H1 (cell line): ENCODE results near the gene CRIP1. TPM values are rescaled to one million over a fixed set of nuclear protein-coding genes. Genes with fewer than 3 reads are reported as not detected.

ENCODE experiments used
- CTCF ChIA-PET: fragments of 300-600 bp; sonication (Branson Sonifier 250); formaldehyde crosslinking; loops from one replicate; lab custom pipeline; 2021; ENCODE audit not compliant: partially characterized antibody; lab: Charles Lee
- POLR2A ChIA-PET: fragments of 300-600 bp; sonication (Branson Sonifier 250); formaldehyde crosslinking; loops from one replicate; lab custom pipeline; 2021; ENCODE audit warnings: inconsistent platforms; ENCODE audit not compliant: partially characterized antibody; lab: Charles Lee
- DNase-seq, 2 experiments: peaks; one replicate each; pipeline versions ENCODE4 v3.0.0 to v3.0.0-alpha.2; 2010 to 2022; ENCODE audit warnings: low spot score in 2 of 2, low read depth in 1 of 2, mixed read lengths in 1 of 2
- FAIRE-seq: peaks from 2 replicates; lab custom pipeline; 2011; peaks lifted over from hg19 to GRCh38; lab: Jason Lieb, UNC
- H2AFZ ChIP-seq: 2 replicates; pipeline ENCODE4 v1.8.1; 2012; ENCODE audit warnings: low read length, inconsistent platforms
- H2AK5ac ChIP-seq: 2 replicates; pipeline ENCODE4 v1.6.1; 2013; ENCODE audit warnings: low read depth, low read length
- H2BK120ac ChIP-seq: replicated peaks from 2 replicates; pipeline ENCODE3; 2013; ENCODE audit warnings: low read depth, low read length, inconsistent platforms
- H2BK12ac ChIP-seq: 2 replicates; pipeline ENCODE4 v1.6.1; 2013; ENCODE audit warnings: low read depth, low read length
- H2BK15ac ChIP-seq: 2 replicates; pipeline ENCODE4 v1.6.1; 2013; ENCODE audit warnings: low read length
- H2BK20ac ChIP-seq: 2 replicates; pipeline ENCODE4 v1.6.1; 2013; ENCODE audit warnings: low read length
- H2BK5ac ChIP-seq: 2 replicates; pipeline ENCODE4 v1.6.1; 2013; ENCODE audit warnings: low read depth, low read length
- H3K14ac ChIP-seq: 2 replicates; pipeline ENCODE4 v1.6.1; 2013; ENCODE audit warnings: inconsistent platforms; ENCODE audit not compliant: insufficient read length
- H3K18ac ChIP-seq: 2 replicates; pipeline ENCODE4 v1.6.1; 2013; ENCODE audit warnings: low read length; ENCODE audit errors: extremely low read depth
- H3K23ac ChIP-seq: 2 replicates; pipeline ENCODE4 v1.6.1; 2013; ENCODE audit warnings: inconsistent platforms; ENCODE audit not compliant: insufficient read length
- H3K23me2 ChIP-seq: 2 replicates; pipeline ENCODE4 v1.6.1; 2013; ENCODE audit warnings: low read depth, low read length
- H3K27ac ChIP-seq: 2 replicates; pipeline ENCODE4 v1.6.1; 2011; ENCODE audit warnings: low read depth, low read length, inconsistent platforms
- H3K27me3 ChIP-seq, 4 experiments: replicated peaks in 1 of 4; 1 replicate in 1 of 4; 2 replicates in 3 of 4; pipeline versions ENCODE4 v1.6.1 to v1.8.1; 2011 to 2013; ENCODE audit warnings: low read length in 3 of 4, mild to moderate bottlenecking in 3 of 4, inconsistent platforms in 2 of 4, mixed read lengths in 2 of 4, moderate library complexity in 1 of 4; ENCODE audit not compliant: control insufficient read depth in 3 of 4, insufficient read depth in 3 of 4; ENCODE audit errors: extremely low read depth in 1 of 4
- H3K36me3 ChIP-seq, 4 experiments: 2 replicates each; pipeline versions ENCODE4 v1.6.1 to v1.8.1; 2011 to 2013; ENCODE audit warnings: mild to moderate bottlenecking in 4 of 4, low read length in 3 of 4, moderate library complexity in 2 of 4, control low read depth in 1 of 4, inconsistent platforms in 1 of 4; ENCODE audit not compliant: insufficient read depth in 4 of 4, control insufficient read depth in 2 of 4
- H3K4ac ChIP-seq: replicated peaks from 2 replicates; pipeline ENCODE3; 2013; ENCODE audit warnings: low read length, low read depth, mixed read lengths, inconsistent platforms; ENCODE audit not compliant: insufficient read length
- H3K4me1 ChIP-seq, 4 experiments: replicated peaks in 1 of 4; 1 replicate in 1 of 4; 2 replicates in 3 of 4; pipeline versions ENCODE4 v1.6.1 to v1.8.1; 2011 to 2013; ENCODE audit warnings: low read length in 3 of 4, inconsistent platforms in 2 of 4, mixed read lengths in 1 of 4; ENCODE audit not compliant: insufficient read depth in 4 of 4, control insufficient read depth in 3 of 4
- H3K4me2 ChIP-seq, 2 experiments: 2 replicates each; pipeline versions ENCODE4 v1.6.1 to v1.8.1; 2011 to 2013; ENCODE audit warnings: low read depth in 2 of 2, low read length in 2 of 2, control low read depth in 1 of 2, inconsistent platforms in 1 of 2, mild to moderate bottlenecking in 1 of 2; ENCODE audit not compliant: insufficient read depth in 1 of 2
- H3K4me3 ChIP-seq, 4 experiments: fragments of 200-600, 300-600 bp in 1 of 4; sonication (generic), shearing (Covaris generic), sonication (Bioruptor Twin) in 1 of 4; 2 replicates each; pipeline versions ENCODE4 v1.5.1 to v1.8.1; 2011 to 2016; ENCODE audit warnings: low read length in 4 of 4, low read depth in 3 of 4, control low read depth in 2 of 4, inconsistent platforms in 2 of 4, mild to moderate bottlenecking in 2 of 4, mixed read lengths in 1 of 4, moderate library complexity in 1 of 4; ENCODE audit not compliant: insufficient read depth in 2 of 4; ENCODE audit errors: extremely low read depth in 1 of 4
- H3K56ac ChIP-seq: replicated peaks from 2 replicates; pipeline ENCODE3; 2013; ENCODE audit warnings: low read depth, mild to moderate bottlenecking, mixed read lengths, low read length, inconsistent platforms; ENCODE audit not compliant: insufficient read length
- H3K79me1 ChIP-seq: 2 replicates; pipeline ENCODE4 v1.6.1; 2013; ENCODE audit warnings: low read depth, low read length, control low read depth
- H3K79me2 ChIP-seq, 2 experiments: 2 replicates each; pipeline versions ENCODE4 v1.6.1 to v1.8.1; 2012 to 2013; ENCODE audit warnings: low read length in 2 of 2, mild to moderate bottlenecking in 2 of 2, inconsistent platforms in 1 of 2; ENCODE audit not compliant: insufficient read depth in 2 of 2, control insufficient read depth in 1 of 2
- H3K9ac ChIP-seq, 4 experiments: replicated peaks in 1 of 4; 1 replicate in 1 of 4; 2 replicates in 3 of 4; pipeline versions ENCODE4 v1.6.1 to v1.8.1; 2011 to 2013; ENCODE audit warnings: low read depth in 3 of 4, low read length in 3 of 4, control low read depth in 2 of 4, mild to moderate bottlenecking in 2 of 4, moderate library complexity in 2 of 4, inconsistent platforms in 1 of 4; ENCODE audit errors: extremely low read depth in 1 of 4
- H3K9me3 ChIP-seq, 2 experiments: 2 replicates each; pipeline versions ENCODE4 v1.6.1 to v1.8.1; 2012 to 2013; ENCODE audit warnings: mild to moderate bottlenecking in 2 of 2, moderate library complexity in 2 of 2, control low read depth in 1 of 2, inconsistent platforms in 1 of 2, low read depth in 1 of 2, low read length in 1 of 2, mixed read lengths in 1 of 2; ENCODE audit not compliant: insufficient read depth in 2 of 2
- H4K20me1 ChIP-seq, 2 experiments: replicated peaks in 1 of 2; 2 replicates each; pipeline versions ENCODE3 to v1.8.1; 2011 to 2013; ENCODE audit warnings: inconsistent platforms in 2 of 2, low read length in 2 of 2, mild to moderate bottlenecking in 1 of 2; ENCODE audit not compliant: insufficient read depth in 2 of 2, control insufficient read depth in 1 of 2
- H4K5ac ChIP-seq: 2 replicates; pipeline ENCODE4 v1.6.1; 2013; ENCODE audit warnings: low read length, low read depth, mixed read lengths, inconsistent platforms; ENCODE audit not compliant: insufficient read length
- H4K8ac ChIP-seq: 2 replicates; pipeline ENCODE4 v1.8.0; 2013; ENCODE audit warnings: mild to moderate bottlenecking, moderate library complexity, low read length, inconsistent platforms; ENCODE audit not compliant: insufficient read depth; ENCODE audit errors: extremely low read depth
- H4K91ac ChIP-seq: replicated peaks from 2 replicates; pipeline ENCODE3; 2013; ENCODE audit warnings: low read length, mixed read lengths, inconsistent platforms; ENCODE audit not compliant: insufficient read length
- BCL11A ChIP-seq, 2 experiments: IDR thresholded peaks; one replicate each; pipeline ENCODE4 v1.6.1; 2011; ENCODE audit warnings: low read depth in 2 of 2, low read length in 2 of 2, mild to moderate bottlenecking in 2 of 2
- CBX5 ChIP-seq: fragments of 300-800, 300-1000 bp; sonication (generic); IDR thresholded peaks from 2 replicates; pipeline ENCODE4 v1.7.1; 2016; ENCODE audit warnings: antibody characterized with exemption, low read length, low read depth
- CBX8 ChIP-seq: fragments of 300-800, 300-1000 bp; sonication (generic); IDR thresholded peaks from 2 replicates; pipeline ENCODE4 v1.7.1; 2016; ENCODE audit warnings: low read depth, low read length, borderline replicate concordance
- KDM4A ChIP-seq: IDR thresholded peaks from one replicate; pipeline ENCODE4 v1.7.1; 2012; ENCODE audit warnings: low read depth, mild to moderate bottlenecking, moderate library complexity, low read length, inconsistent platforms; ENCODE audit not compliant: severe bottlenecking
- RFX5 ChIP-seq: IDR thresholded peaks from 2 replicates; pipeline ENCODE4 v1.6.1; 2011; ENCODE audit warnings: low read depth, low read length, improper control_type of control experiment, borderline replicate concordance
- SAP30 ChIP-seq: fragments of 300-600 bp; sonication (generic); IDR thresholded peaks from 2 replicates; pipeline ENCODE4 v1.7.1; 2012; ENCODE audit warnings: low read length, moderate library complexity, mild to moderate bottlenecking, inconsistent platforms; ENCODE audit not compliant: insufficient read depth, insufficient replicate concordance
- SIX5 ChIP-seq: IDR thresholded peaks from 2 replicates; pipeline ENCODE4 v1.6.1; 2011; ENCODE audit warnings: mild to moderate bottlenecking, low read depth, low read length
- WGBS, 2 experiments: shearing (Covaris generic) in 1 of 2; methylation state at CpG; one replicate each; pipeline versions ENCODE4 v1.1.6 to v1.1.7; 2013 to 2015; ENCODE audit warnings: low lambda C conversion rate in 2 of 2, mixed read lengths in 2 of 2, inconsistent platforms in 1 of 2, low coverage in 1 of 2, missing lambda C conversion rate in 1 of 2; ENCODE audit not compliant: insufficient replicate concordance in 2 of 2, insufficient coverage in 1 of 2, insufficient read length in 1 of 2; ENCODE audit errors: extremely low coverage in 1 of 2, missing lambda C conversion rate in 1 of 2; 5-methylcytosine and 5-hydroxymethylcytosine counted together
- polyA plus RNA-seq, 7 experiments: library from polyadenylated mRNA; depleted of rRNA in 3 of 7; stranded (reverse) in 5 of 7; unstranded in 2 of 7; fragments of >200 nt in 5 of 7; fragments of 200-250 nt in 2 of 7; gene quantifications; 1 replicate in 5 of 7; 2 replicates in 1 of 7; 4 replicates in 1 of 7; pipeline versions ENCODE4 v1.2.1 to v1.2.3, GENCODE V29; 2011 to 2013; ENCODE audit warnings: missing spikeins in 2 of 7, mixed read lengths in 2 of 7
- total RNA-seq: library from RNA; stranded (reverse); fragmentation: NEBNext Ultra II Directional; extraction: Animal tissue kit (Norgen Biotek cat#: 25700); gene quantifications from 2 replicates; pipeline ENCODE4 v1.2.1, GENCODE V29; 2021
- TF ChIP-seq, protein P1 (sequence below): IDR thresholded peaks from 2 replicates; pipeline ENCODE4 v1.6.1; 2011; ENCODE audit warnings: low read depth, mild to moderate bottlenecking, low read length; ENCODE audit not compliant: insufficient read depth
- TF ChIP-seq, protein P2 (sequence below): IDR thresholded peaks from 2 replicates; pipeline ENCODE4 v1.6.1; 2012; ENCODE audit warnings: inconsistent platforms

Gene CRIP1
- total and polyA plus RNA-seq, 2 of the 8 experiments (the other 6 are each of a cell fraction or from before 2014, with no cell fraction given), result 1.2 to 2.2 TPM

DNA sequence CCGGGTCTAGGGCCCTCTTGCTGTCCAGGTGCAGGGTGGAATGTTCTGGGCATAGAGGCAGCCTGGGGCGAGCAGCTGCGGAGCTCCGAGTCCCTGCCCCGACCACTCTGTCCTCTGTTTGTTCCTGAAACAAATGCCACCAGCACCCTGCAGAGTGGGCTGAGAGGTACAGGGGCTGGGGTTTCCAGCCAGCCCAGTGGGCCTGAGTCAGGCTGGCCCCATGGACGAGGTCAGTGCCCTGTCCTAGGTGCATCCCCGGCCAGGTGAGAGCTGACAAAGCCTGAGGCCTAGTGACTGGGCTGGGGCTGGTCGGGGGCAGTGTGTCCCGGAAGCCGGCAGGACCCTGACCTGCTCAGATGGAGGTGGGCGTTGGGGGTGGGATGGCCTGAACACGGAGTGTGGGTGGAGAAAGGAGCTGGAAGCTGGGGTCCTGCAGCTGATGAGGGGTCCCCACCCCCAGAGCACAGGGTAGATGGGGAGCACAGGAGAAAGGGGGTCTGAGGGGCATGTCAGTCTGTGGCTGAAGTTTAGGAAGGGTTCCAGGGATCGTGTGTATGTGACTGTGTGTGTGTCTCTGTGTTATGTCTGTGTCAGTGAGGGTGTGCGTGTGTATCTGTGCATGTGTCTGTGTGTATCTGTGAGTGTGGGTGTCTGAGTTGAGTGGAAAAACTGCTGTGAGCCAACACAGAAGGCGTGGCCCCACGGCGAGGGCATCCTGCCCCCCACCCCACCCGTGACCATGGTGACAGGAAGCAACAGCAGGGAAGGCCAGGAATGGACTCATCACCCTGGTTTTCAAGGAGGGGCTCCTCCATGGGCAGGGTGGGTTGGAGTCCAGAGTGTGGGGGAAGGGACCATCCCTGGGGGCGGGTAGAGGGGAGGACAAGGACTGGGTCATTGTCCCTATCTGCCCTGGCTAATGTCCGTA lies 2.4 kb upstream of the CRIP1 start:
- no peak overlapping the region for H3K56ac ChIP-seq
- H3K79me1 ChIP-seq, result no peaks in the 10 kb centered on the region
- H3K4ac ChIP-seq, result no peak overlapping the region
- TF ChIP-seq SAP30, result no peak
- no peak for TF ChIP-seq BCL11A (IDR thresholded peaks at IDR 0.05; ENCODE audit: low read depth in 2 of 2, low read length in 2 of 2)
- TF ChIP-seq CBX5, result no peak
- no peak for TF ChIP-seq SIX5
- no peak for TF ChIP-seq KDM4A
- TF ChIP-seq, protein P1, sequence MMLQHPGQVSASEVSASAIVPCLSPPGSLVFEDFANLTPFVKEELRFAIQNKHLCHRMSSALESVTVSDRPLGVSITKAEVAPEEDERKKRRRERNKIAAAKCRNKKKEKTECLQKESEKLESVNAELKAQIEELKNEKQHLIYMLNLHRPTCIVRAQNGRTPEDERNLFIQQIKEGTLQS, result no peak
- TF ChIP-seq CBX8, result no peak
- TF ChIP-seq RFX5, result no peak
- TF ChIP-seq, protein P2, sequence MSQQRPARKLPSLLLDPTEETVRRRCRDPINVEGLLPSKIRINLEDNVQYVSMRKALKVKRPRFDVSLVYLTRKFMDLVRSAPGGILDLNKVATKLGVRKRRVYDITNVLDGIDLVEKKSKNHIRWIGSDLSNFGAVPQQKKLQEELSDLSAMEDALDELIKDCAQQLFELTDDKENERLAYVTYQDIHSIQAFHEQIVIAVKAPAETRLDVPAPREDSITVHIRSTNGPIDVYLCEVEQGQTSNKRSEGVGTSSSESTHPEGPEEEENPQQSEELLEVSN, result no peak
- no peak overlapping the region for H3K4me3 ChIP-seq
- no peak overlapping the region for H3K9ac ChIP-seq
- no peak overlapping the region for H2BK15ac ChIP-seq
- H3K18ac ChIP-seq, result no peak overlapping the region; the same call in 1 of the 2 replicates
- no peaks in the 10 kb centered on the region for H3K36me3 ChIP-seq
- no peak overlapping the region for H2BK5ac ChIP-seq
- peaks cover 4 to 15% of the 10 kb centered on the region in 2 experiments for H4K20me1 ChIP-seq
- H4K91ac ChIP-seq, result no peak overlapping the region
- no peak overlapping the region for H3K27ac ChIP-seq
- H2AK5ac ChIP-seq, result no peak overlapping the region
- no peak overlapping the region for H2BK120ac ChIP-seq
- WGBS, 2 experiments, result 81% methylated on average over 18 of the region's 20 CpGs; no CpG with 5 or more reads in 1 of the 2 experiments
- H3K4me1 ChIP-seq, result peaks cover 0 to 40% (median 19%) of the 10 kb centered on the region in 4 experiments; a peak in 5 of 7 replicates
- 0 out of 2 replicates have a peak overlapping the region, but pooled peaks have one; percentile 27 for H2BK12ac ChIP-seq
- no peak for FAIRE-seq
- H3K79me2 ChIP-seq, result no peaks in the 10 kb centered on the region
- H3K27me3 ChIP-seq, result peaks cover 45 to 97% (median 80%) of the 10 kb centered on the region in 4 experiments
- H3K14ac ChIP-seq, result no peak overlapping the region
- ChIA-PET CTCF (interaction anchor here (0.8 to 5.0 kb wide), 6 partner anchors 13 to 465 kb away, joined by 3 to 70 read pairs (median 4); no protein-coding TSS in a partner anchor), POLR2A (interaction anchor here (1.7 kb wide), 1 partner anchor 10 kb away, joined by 3 read pairs; no protein-coding TSS in a partner anchor)
- peak in 1 of 2 experiments; percentile 42 for DNase-seq
- no peak overlapping the region for H4K8ac ChIP-seq
- H3K23ac ChIP-seq, result no peak overlapping the region
- H2AFZ ChIP-seq, result no peak overlapping the region
- H2BK20ac ChIP-seq, result no peak overlapping the region
- H3K9me3 ChIP-seq, result no peaks in the 10 kb centered on the region
- no peak overlapping the region for H3K4me2 ChIP-seq
- H4K5ac ChIP-seq, result no peak overlapping the region
- H3K23me2 ChIP-seq, result peaks cover 6% of the 10 kb centered on the region; the same call in 1 of the 2 replicates
